B cell (primary cell): ENCODE results near the gene MS4A18.

ENCODE experiments used
- CTCF ChIP-seq: fragments of 200-600 bp; IDR thresholded peaks from one replicate; pipeline ENCODE4 v1.8.0; 2022; ENCODE audit warnings: antibody characterized with exemption, mild to moderate bottlenecking
- EZH2 ChIP-seq: IDR thresholded peaks from 2 replicates; pipeline ENCODE4 v1.6.1; 2012; ENCODE audit warnings: borderline replicate concordance, low read depth, mild to moderate bottlenecking, moderate library complexity, low read length; ENCODE audit not compliant: insufficient read depth, poor library complexity, severe bottlenecking

DNA sequence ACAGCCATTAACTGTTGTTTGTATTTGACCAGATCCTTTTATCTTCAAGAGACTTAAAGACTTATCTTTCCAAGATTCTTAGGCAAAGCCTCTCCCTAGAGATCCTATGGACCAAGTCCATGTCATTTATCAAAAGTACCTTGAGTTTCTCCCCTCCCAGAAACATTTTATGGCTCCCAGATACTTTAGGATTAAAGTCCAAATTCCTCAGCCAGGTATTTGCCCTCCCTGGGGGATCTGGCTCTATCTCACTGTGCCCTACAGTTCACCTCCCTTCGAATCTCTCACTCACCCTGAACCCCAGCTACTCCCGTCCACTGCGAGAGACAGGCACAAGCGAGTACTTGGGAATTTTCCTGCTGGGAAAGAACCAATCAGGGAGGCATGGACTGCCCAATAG is 13.2 kb upstream of the MS4A18 start:
- TF ChIP-seq CTCF = no peak
- no peak for TF ChIP-seq EZH2
